Stimulated activated CD4-positive, alpha-beta T cell treated with anti-CD3 and anti-CD28 coated beads, Interleukin-4, amount 100 ng/mL, for 4 hours (primary cell): ENCODE measurements around the gene SOCS1.
A peak's percentile ranks its signal among the peaks of the same experiment; 100 is the strongest.

Experiments
- DNase-seq, 2 experiments: peaks; one replicate each; pipeline ENCODE4 v3.0.0-alpha.2; 2020

SOCS1 gene

GRCh38 chr16:11283820-11284248, 27.8 kb upstream of the SOCS1 start:
- DNase-seq: no peak

GRCh38 chr16:11280616-11281522, 24.9 kb upstream of the SOCS1 start, which contains the start of gene PRM1:
TSS of gene PRM1 (minus strand) at chr16:11281330. CDS start at chr16:11281238, 92 bp downstream.
- DNase-seq: no peak

GRCh38 chr16:11278681-11279628, 23.0 kb upstream of the SOCS1 start:
- no peak for DNase-seq

- DNase-seq: no peak
These were observed 21.8 kb upstream of the SOCS1 start for GRCh38 chr16:11277607-11278337.

GRCh38 chr16:11276896-11277593, 21.0 kb upstream of the SOCS1 start:
- DNase-seq: no peak

- no peak for DNase-seq
These were observed 20.3 kb upstream of the SOCS1 start, which contains the start of gene PRM2 for GRCh38 chr16:11276143-11276895. TSS of gene PRM2 (minus strand) at chr16:11276480. CDS start at chr16:11276370, 110 bp downstream.

GRCh38 chr16:11274964-11275363, 19.0 kb upstream of the SOCS1 start:
- no peak for DNase-seq

GRCh38 chr16:11273721-11274324, 17.8 kb upstream of the SOCS1 start:
- no peak for DNase-seq

GRCh38 chr16:11272921-11273720, 17.1 kb upstream of the SOCS1 start, which contains the start of gene PRM3:
TSS of gene PRM3 (minus strand) at chr16:11273629. CDS start at chr16:11273595, 34 bp downstream.
- DNase-seq: no peak

- no peak for DNase-seq
These were observed 16.5 kb upstream of the SOCS1 start for GRCh38 chr16:11272484-11272883.

- no peak for DNase-seq
These were observed 15.6 kb upstream of the SOCS1 start for GRCh38 chr16:11271610-11272009.

GRCh38 chr16:11270602-11271162, 14.7 kb upstream of the SOCS1 start:
- DNase-seq: no peak

GRCh38 chr16:11268921-11269375, 12.9 kb upstream of the SOCS1 start, which contains the start of gene TNP2:
TSS of gene TNP2 (minus strand) at chr16:11269325. CDS start at chr16:11269262, 63 bp downstream.
- no peak for DNase-seq

GRCh38 chr16:11265124-11265523, 9.1 kb upstream of the SOCS1 start:
- no peak for DNase-seq

GRCh38 chr16:11264155-11264832, 8.3 kb upstream of the SOCS1 start:
- DNase-seq: no peak

GRCh38 chr16:11263737-11264136, 7.7 kb upstream of the SOCS1 start:
- DNase-seq: peak; percentile 30 to 57

GRCh38 chr16:11262915-11263314, 6.9 kb upstream of the SOCS1 start:
- DNase-seq: no peak

- no peak for DNase-seq
These were observed 4.6 kb upstream of the SOCS1 start for GRCh38 chr16:11260596-11260966.
